ENCODE data around the gene CDKN2C. TPM values are rescaled to one million over a fixed set of nuclear protein-coding genes. Genes with fewer than 3 reads are reported as not detected.

The CDKN2C gene
- polyA plus RNA-seq, 1 of the 3 experiments (the other 2 are of a cell fraction), result 27.0 TPM

- TF ChIP-seq IRF3 (IDR thresholded peaks at IDR 0.05; ENCODE audit: low read depth, low read length) (no peak), MXI1 (IDR thresholded peaks at IDR 0.05; ENCODE audit: low read depth, low read length) (peak; percentile 88), FOXM1 (IDR thresholded peaks at IDR 0.05; ENCODE audit: low read depth) (peak; percentile 95), YY1 (IDR thresholded peaks at IDR 0.05; ENCODE audit: low read depth) (peak; percentile 40; the same call in 1 of the 2 replicates), SMC3 (IDR thresholded peaks at IDR 0.05; ENCODE audit: low read depth, low read length) (peak; percentile 20; the same call in 1 of the 2 replicates), RFX5 (IDR thresholded peaks at IDR 0.05; ENCODE audit: low read length) (no peak), NFIC (IDR thresholded peaks at IDR 0.05; ENCODE audit: borderline replicate concordance) (no peak), TEAD4 (IDR thresholded peaks at IDR 0.05; ENCODE audit: borderline replicate concordance, insufficient read depth) (no peak), EP300 (IDR thresholded peaks at IDR 0.05; ENCODE audit: borderline replicate concordance in 1 of 2, low read depth in 1 of 2, low read length in 1 of 2) (peak in 1 of 2 experiments; percentile 31; a peak in 1 of 4 replicates), RXRA (IDR thresholded peaks at IDR 0.05; ENCODE audit: borderline replicate concordance, low read depth) (no peak), POLR2AphosphoS5 (IDR thresholded peaks at IDR 0.05; ENCODE audit: low read depth, low read length) (peak; percentile 78), NRF1 (IDR thresholded peaks at IDR 0.05; ENCODE audit: low read depth, low read length) (0 out of 2 replicates have a peak, but pooled peaks have one; percentile 10), SIN3A (IDR thresholded peaks at IDR 0.05; ENCODE audit: borderline replicate concordance, low read depth, low read length) (peak; percentile 81; the same call in 1 of the 2 replicates), ZBTB33 (IDR thresholded peaks at IDR 0.05; ENCODE audit: borderline replicate concordance, low read depth) (no peak; the same call in 1 of the 2 replicates), EZH2phosphoT487 (IDR thresholded peaks at IDR 0.05; ENCODE audit: borderline replicate concordance, low read depth) (no peak), MEF2A (IDR thresholded peaks at IDR 0.05; ENCODE audit: borderline replicate concordance, low read depth) (no peak), PBX3 (IDR thresholded peaks at IDR 0.05) (0 out of 2 replicates have a peak, but pooled peaks have one; percentile 4), USF1 (IDR thresholded peaks at IDR 0.05; ENCODE audit: borderline replicate concordance, low read depth) (0 out of 2 replicates have a peak, but pooled peaks have one; percentile 17), GABPA (IDR thresholded peaks at IDR 0.05; ENCODE audit: low read depth) (no peak)
These were observed 1.8 kb upstream of the CDKN2C start (continued) for GRCh38 chr1:50968158-50968820.

Measured in SK-N-SH (cell line).